MM.1S (cell line): Measurements from ENCODE around the gene UNC13C.

Experiments used
- EZH2 ChIP-seq: fragments of 300-600 bp; sonication (generic); optimal IDR thresholded peaks from 2 replicates; pipeline ENCODE3; 2017; ENCODE audit warnings: low read depth, mild to moderate bottlenecking, antibody characterized with exemption, low read length, mixed read lengths
- EZH2phosphoT487 ChIP-seq: fragments of 300-600 bp; sonication (generic); IDR thresholded peaks from 2 replicates; pipeline ENCODE4 v1.6.1; 2018; ENCODE audit warnings: antibody characterized with exemption, low read length
- TF ChIP-seq, protein P1 (sequence below): fragments of 300-600 bp; sonication (generic); IDR thresholded peaks from 2 replicates; pipeline ENCODE4 v1.5.1; 2016; ENCODE audit warnings: antibody characterized with exemption, low read length, mixed read lengths

GRCh38 chr15:54083501-54083900 is 105.3 kb downstream of the UNC13C start:
- TF ChIP-seq EZH2 (no peak), EZH2phosphoT487 (no peak)
- TF ChIP-seq, protein P1, sequence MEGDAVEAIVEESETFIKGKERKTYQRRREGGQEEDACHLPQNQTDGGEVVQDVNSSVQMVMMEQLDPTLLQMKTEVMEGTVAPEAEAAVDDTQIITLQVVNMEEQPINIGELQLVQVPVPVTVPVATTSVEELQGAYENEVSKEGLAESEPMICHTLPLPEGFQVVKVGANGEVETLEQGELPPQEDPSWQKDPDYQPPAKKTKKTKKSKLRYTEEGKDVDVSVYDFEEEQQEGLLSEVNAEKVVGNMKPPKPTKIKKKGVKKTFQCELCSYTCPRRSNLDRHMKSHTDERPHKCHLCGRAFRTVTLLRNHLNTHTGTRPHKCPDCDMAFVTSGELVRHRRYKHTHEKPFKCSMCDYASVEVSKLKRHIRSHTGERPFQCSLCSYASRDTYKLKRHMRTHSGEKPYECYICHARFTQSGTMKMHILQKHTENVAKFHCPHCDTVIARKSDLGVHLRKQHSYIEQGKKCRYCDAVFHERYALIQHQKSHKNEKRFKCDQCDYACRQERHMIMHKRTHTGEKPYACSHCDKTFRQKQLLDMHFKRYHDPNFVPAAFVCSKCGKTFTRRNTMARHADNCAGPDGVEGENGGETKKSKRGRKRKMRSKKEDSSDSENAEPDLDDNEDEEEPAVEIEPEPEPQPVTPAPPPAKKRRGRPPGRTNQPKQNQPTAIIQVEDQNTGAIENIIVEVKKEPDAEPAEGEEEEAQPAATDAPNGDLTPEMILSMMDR = no peak
